Endothelial cell of umbilical vein (primary cell): Measurements from ENCODE around the gene ZNHIT2. TPM values are rescaled to one million over a fixed set of nuclear protein-coding genes. Genes with fewer than 3 reads are reported as not detected.

Experiments
- BruUV-seq: library from RNA; stranded (reverse); fragments of 400-500 nt; replicated peaks from 2 replicates; lab custom pipeline; 2021; lab: Mats Ljungman, UMichigan
- CTCF ChIA-PET: fragments of 300-600, 350-600 bp; sonication (Branson Sonifier 250); formaldehyde crosslinking; loops from one replicate; lab custom pipeline; 2021; ENCODE audit warnings: antibody characterized with exemption, inconsistent platforms; lab: Charles Lee
- POLR2A ChIA-PET: fragments of 300-600, 350-600 bp; sonication (Branson Sonifier 250); formaldehyde crosslinking; loops from one replicate; lab custom pipeline; 2021; ENCODE audit warnings: antibody characterized with exemption, inconsistent platforms; lab: Charles Lee
- DNase-seq: peaks from one replicate; pipeline ENCODE4 v3.0.0-alpha.2; 2011; ENCODE audit warnings: low read depth, low spot score
- FAIRE-seq: peaks from 2 replicates; lab custom pipeline; 2011; peaks lifted over from hg19 to GRCh38; lab: Jason Lieb, UNC
- H2AFZ ChIP-seq: 2 replicates; pipeline ENCODE4 v1.6.0; 2012; ENCODE audit warnings: low read depth, low read length, control low read depth, inconsistent platforms
- H3K27ac ChIP-seq: 2 replicates; pipeline ENCODE4 v1.5.1; 2011; ENCODE audit warnings: low read depth, mild to moderate bottlenecking, control low read depth, low read length, moderate library complexity; ENCODE audit not compliant: insufficient read depth
- H3K27me3 ChIP-seq, 2 experiments: 2 replicates each; pipeline versions ENCODE4 v1.6.0 to v1.6.1; 2011; ENCODE audit warnings: low read length in 2 of 2, mixed read lengths in 1 of 2; ENCODE audit not compliant: control insufficient read depth in 2 of 2, insufficient read depth in 2 of 2
- H3K36me3 ChIP-seq, 2 experiments: 2 replicates in 1 of 2; 3 replicates in 1 of 2; pipeline ENCODE4 v1.5.1; 2011; ENCODE audit warnings: low read length in 2 of 2, mild to moderate bottlenecking in 1 of 2, moderate library complexity in 1 of 2; ENCODE audit not compliant: control insufficient read depth in 2 of 2, insufficient read depth in 2 of 2; ENCODE audit errors: extremely low read depth in 1 of 2
- H3K4me1 ChIP-seq: 3 replicates; pipeline ENCODE4 v1.5.1; 2011; ENCODE audit warnings: mild to moderate bottlenecking, low read length; ENCODE audit not compliant: control insufficient read depth, insufficient read depth; ENCODE audit errors: extremely low read depth
- H3K4me2 ChIP-seq: 2 replicates; pipeline ENCODE4 v1.6.1; 2011; ENCODE audit warnings: low read length, control low read depth, mixed read lengths; ENCODE audit not compliant: insufficient read depth
- H3K4me3 ChIP-seq, 3 experiments: fragments of 200-600 bp in 1 of 3; sonication (generic), shearing (Covaris generic) in 1 of 3; replicated peaks in 1 of 3; 2 replicates each; pipeline ENCODE4 v1.5.1; 2011 to 2016; ENCODE audit warnings: control low read depth in 3 of 3, low read length in 3 of 3, mild to moderate bottlenecking in 2 of 3, inconsistent platforms in 1 of 3, low read depth in 1 of 3, moderate library complexity in 1 of 3; ENCODE audit not compliant: insufficient read depth in 1 of 3
- H3K79me2 ChIP-seq: 2 replicates; pipeline ENCODE4 v1.6.0; 2012; ENCODE audit warnings: low read length, inconsistent platforms; ENCODE audit not compliant: control insufficient read depth, insufficient read depth
- H3K9ac ChIP-seq: replicated peaks from 2 replicates; pipeline ENCODE3; 2011; ENCODE audit warnings: low read length, control low read depth; ENCODE audit not compliant: insufficient read depth; ENCODE audit errors: extremely low read depth
- H3K9me1 ChIP-seq: replicated peaks from 3 replicates; pipeline ENCODE4 v1.6.0; 2011; ENCODE audit warnings: mild to moderate bottlenecking, low read length; ENCODE audit not compliant: control insufficient read depth, insufficient read depth; ENCODE audit errors: extremely low read depth
- H3K9me3 ChIP-seq: replicated peaks from 2 replicates; pipeline ENCODE4 v1.5.1; 2012; ENCODE audit warnings: low read length, inconsistent platforms; ENCODE audit not compliant: control insufficient read depth, insufficient read depth
- H4K20me1 ChIP-seq: replicated peaks from 2 replicates; pipeline ENCODE3; 2011; ENCODE audit warnings: mild to moderate bottlenecking, low read length; ENCODE audit not compliant: control insufficient read depth, insufficient read depth; ENCODE audit errors: extremely low read depth
- CTCF ChIP-seq, 2 donors: IDR thresholded peaks; 1 replicate in 1 of 2; 2 replicates in 1 of 2; pipeline ENCODE4 v1.5.1; 2011; ENCODE audit warnings: low read length in 2 of 2, mild to moderate bottlenecking in 2 of 2, moderate library complexity in 2 of 2, control low read depth in 1 of 2, inconsistent platforms in 1 of 2, low read depth in 1 of 2; ENCODE audit not compliant: insufficient read depth in 1 of 2; ENCODE audit errors: extremely low read depth in 1 of 2
- EZH2 ChIP-seq: IDR thresholded peaks from 2 replicates; pipeline ENCODE4 v1.6.1; 2012; ENCODE audit warnings: borderline replicate concordance, low read depth, mild to moderate bottlenecking, moderate library complexity, low read length, inconsistent platforms; ENCODE audit not compliant: severe bottlenecking
- FOS ChIP-seq: IDR thresholded peaks from 2 replicates; pipeline ENCODE4 v1.6.1; 2011; ENCODE audit warnings: mild to moderate bottlenecking, low read length, moderate library complexity, borderline replicate concordance; ENCODE audit not compliant: insufficient read depth
- GATA2 ChIP-seq: IDR thresholded peaks from 2 replicates; pipeline ENCODE4 v1.7.0; 2011; ENCODE audit warnings: low read depth, mild to moderate bottlenecking, moderate library complexity, mixed read lengths, low read length; ENCODE audit not compliant: insufficient read length, insufficient read depth
- JUN ChIP-seq: IDR thresholded peaks from 2 replicates; pipeline ENCODE4 v1.6.1; 2011; ENCODE audit warnings: borderline replicate concordance, low read depth; ENCODE audit not compliant: insufficient read length, insufficient read depth
- MAX ChIP-seq: IDR thresholded peaks from 2 replicates; pipeline ENCODE4 v1.6.1; 2011; ENCODE audit not compliant: insufficient read depth, insufficient read length
- MYC ChIP-seq: IDR thresholded peaks from one replicate; pipeline ENCODE4 v1.6.1; 2011; ENCODE audit warnings: mild to moderate bottlenecking, low read depth, low read length
- POLR2A ChIP-seq: IDR thresholded peaks from 2 replicates; pipeline ENCODE4 v1.6.1; 2012; ENCODE audit warnings: low read depth, mild to moderate bottlenecking, control low read depth, low read length
- POLR2AphosphoS5 ChIP-seq: IDR thresholded peaks from 2 replicates; pipeline ENCODE4 v1.6.1; 2012; ENCODE audit warnings: low read depth, mild to moderate bottlenecking, control low read depth, low read length, moderate library complexity; ENCODE audit not compliant: insufficient read depth
- dilution Hi-C: fragments of 300-500 bp; cut with MboI; formaldehyde crosslinking; loops from one replicate; pipeline ENCODE4 v1.15.0; 2019; ENCODE audit warnings: low sequenced_read_pairs; ENCODE audit not compliant: extremely low pct_ligation_motif_present
- intact Hi-C: fragments of 100-400 bp; cut with micrococcal nuclease; formaldehyde crosslinking; loops from one replicate; pipeline ENCODE4 v1.10.0; 2022
- polyA plus RNA-seq, 4 experiments: library from polyadenylated mRNA; depleted of rRNA in 3 of 4; stranded (reverse) in 3 of 4; unstranded in 1 of 4; fragments of >200 nt; gene quantifications; 2 replicates each; pipeline versions ENCODE4 v1.2.1 to v1.2.3, GENCODE V29; 2011 to 2012; ENCODE audit warnings: missing spikeins in 1 of 4
- total RNA-seq: library from RNA; stranded (reverse); gene quantifications from 2 replicates; pipeline ENCODE4 v1.2.3, GENCODE V29; 2021

ZNHIT2 gene
- total and polyA plus RNA-seq, 2 donors (not counting 3 experiments of a cell fraction or from before 2014, with no cell fraction given), result 7.1 to 9.0 TPM

- no peaks in the 10 kb centered on the region for H3K9me3 ChIP-seq
- intact Hi-C loops, result no loop called here
- H3K4me2 ChIP-seq, result no peak overlapping the region
- DNase-seq (no peak), FAIRE-seq (no peak)
- H3K9me1 ChIP-seq, result no peaks in the 10 kb centered on the region
- no peak overlapping the region for H3K27ac ChIP-seq
- H3K9ac ChIP-seq, result no peak overlapping the region
- no peak overlapping the region for H3K4me3 ChIP-seq
- no peaks in the 10 kb centered on the region for H3K36me3 ChIP-seq
- ChIA-PET POLR2A (no interaction called here), CTCF (no interaction called here)
- dilution Hi-C loops, result no loop called here
- H3K27me3 ChIP-seq, result no peaks in the 10 kb centered on the region
- H3K79me2 ChIP-seq, result no peaks in the 10 kb centered on the region
- H4K20me1 ChIP-seq, result no peaks in the 10 kb centered on the region
- no peaks in the 10 kb centered on the region for H3K4me1 ChIP-seq
- TF ChIP-seq GATA2, result no peak
- no peak for TF ChIP-seq CTCF (IDR thresholded peaks at IDR 0.05; ENCODE audit: extremely low read depth in 1 of 2, insufficient read depth in 1 of 2, low read depth in 1 of 2, low read length in 2 of 2)
- TF ChIP-seq POLR2A, result no peak
- TF ChIP-seq EZH2, result no peak
- no peak for TF ChIP-seq POLR2AphosphoS5
- no peak for TF ChIP-seq MAX
- no peak for TF ChIP-seq JUN
- no peak for TF ChIP-seq FOS
- no peak for TF ChIP-seq MYC
- BruUV-seq, result no TSS peak
- no peak overlapping the region for H2AFZ ChIP-seq
Measured at GRCh38 chr11:65160643-65161042, 43.1 kb upstream of the ZNHIT2 start.
